Kidney epithelial cell (primary cell): Measurements from ENCODE around the gene IL23R. TPM values are rescaled to one million over a fixed set of nuclear protein-coding genes. Genes with fewer than 3 reads are reported as not detected.
"Not testable (repeated sequence)": the region's sequence is repeated elsewhere in the genome, so short reads cannot be mapped to it uniquely, and the experiment has no call there.

Source experiments
- DNase-seq: peaks from one replicate; pipeline ENCODE4 v3.0.0-alpha.2; 2010; ENCODE audit warnings: low read depth
- H3K27me3 ChIP-seq: 2 replicates; pipeline ENCODE4 v1.6.0; 2011; ENCODE audit warnings: low read length; ENCODE audit not compliant: control insufficient read depth, insufficient read depth
- H3K36me3 ChIP-seq: 2 replicates; pipeline ENCODE4 v1.5.1; 2011; ENCODE audit warnings: low read length; ENCODE audit not compliant: control insufficient read depth, insufficient read depth
- H3K4me3 ChIP-seq: 2 replicates; pipeline ENCODE4 v1.5.1; 2011; ENCODE audit warnings: low read depth, mild to moderate bottlenecking, control low read depth, low read length
- CTCF ChIP-seq: IDR thresholded peaks from 2 replicates; pipeline ENCODE4 v1.5.1; 2011; ENCODE audit warnings: mild to moderate bottlenecking, moderate library complexity, low read length, control low read depth, inconsistent platforms; ENCODE audit not compliant: insufficient read depth, poor library complexity, severe bottlenecking
- total RNA-seq: library from RNA; depleted of rRNA; stranded (reverse); fragments of >200 nt; gene quantifications from 2 replicates; pipeline ENCODE4 v1.2.3, GENCODE V29; 2015

IL23R gene
- total RNA-seq, 1 donor from 2014 or later = not detected

GRCh38 chr1:67137307-67137753, 28.9 kb upstream of the IL23R start:
- no peak for DNase-seq
- TF ChIP-seq CTCF = no peak
- Histone ChIP-seq H3K27me3 (no peaks in the 10 kb centered on the region), H3K4me3 (no peak overlapping the region), H3K36me3 (no peaks in the 10 kb centered on the region)

- TF ChIP-seq CTCF = no peak
- DNase-seq = no peak
- H3K36me3 ChIP-seq = no peaks in the 10 kb centered on the region
- H3K4me3 ChIP-seq = no peak overlapping the region
- H3K27me3 ChIP-seq = no peaks in the 10 kb centered on the region
Observed at GRCh38 chr1:67138813-67139499, 27.3 kb upstream of the IL23R start.

GRCh38 chr1:67140460-67140859, 25.8 kb upstream of the IL23R start:
- TF ChIP-seq CTCF = no peak
- Histone ChIP-seq H3K27me3 (no peaks in the 10 kb centered on the region), H3K4me3 (no peak overlapping the region), H3K36me3 (no peaks in the 10 kb centered on the region)
- DNase-seq = no peak

GRCh38 chr1:67141832-67142231, 24.4 kb upstream of the IL23R start:
- DNase-seq, H3K36me3 ChIP-seq, H3K4me3 ChIP-seq, H3K27me3 ChIP-seq: not testable (repeated sequence)

GRCh38 chr1:67142931-67143330, 23.3 kb upstream of the IL23R start:
- TF ChIP-seq CTCF = no peak
- DNase-seq = no peak
- no peak overlapping the region for H3K4me3 ChIP-seq
- H3K27me3 ChIP-seq = no peaks in the 10 kb centered on the region
- H3K36me3 ChIP-seq = no peaks in the 10 kb centered on the region

- no peak for DNase-seq
- Histone ChIP-seq H3K4me3 (no peak overlapping the region), H3K36me3 (no peaks in the 10 kb centered on the region), H3K27me3 (no peaks in the 10 kb centered on the region)
- TF ChIP-seq CTCF = no peak
Observed at GRCh38 chr1:67143966-67144365, 22.3 kb upstream of the IL23R start.
